Spleen (tissue), 7 donors: ENCODE results near the gene MINDY4.

Source experiments
- POLR2A ChIP-seq, 3 donors: fragments of 450-650 bp; IDR thresholded peaks; one replicate each; pipeline ENCODE4 v1.5.1; 2017; ENCODE audit warnings: antibody characterized with exemption in 3 of 3, mild to moderate bottlenecking in 1 of 3
- POLR2AphosphoS5 ChIP-seq, 3 donors: sonication (generic); formaldehyde crosslinking; IDR thresholded peaks; one replicate each; pipeline ENCODE4 v1.5.1; 2017; ENCODE audit warnings: antibody characterized with exemption in 3 of 3
- TF ChIP-seq, protein P1 (sequence below), 11 experiments: fragments of 200-600 bp in 7 of 11; fragments of 450-650 bp in 4 of 11; sonication (generic) in 4 of 11; IDR thresholded peaks in 8 of 11; conservative IDR thresholded peaks in 3 of 11; 1 replicate in 7 of 11; 2 replicates in 4 of 11; pipeline versions ENCODE4 v1.4.0 to v1.8.0; 2016 to 2021; ENCODE audit warnings: antibody characterized with exemption in 11 of 11, inconsistent platforms in 4 of 11, mild to moderate bottlenecking in 1 of 11
- donor health status: DM: no; HTN: no; CAD: no; lungs with moderate emphysema.
- donor health status: DM: no; HTN: no; CAD: no.
- donor health status: DM: no; HTN: no; CAD: no.

DNA sequence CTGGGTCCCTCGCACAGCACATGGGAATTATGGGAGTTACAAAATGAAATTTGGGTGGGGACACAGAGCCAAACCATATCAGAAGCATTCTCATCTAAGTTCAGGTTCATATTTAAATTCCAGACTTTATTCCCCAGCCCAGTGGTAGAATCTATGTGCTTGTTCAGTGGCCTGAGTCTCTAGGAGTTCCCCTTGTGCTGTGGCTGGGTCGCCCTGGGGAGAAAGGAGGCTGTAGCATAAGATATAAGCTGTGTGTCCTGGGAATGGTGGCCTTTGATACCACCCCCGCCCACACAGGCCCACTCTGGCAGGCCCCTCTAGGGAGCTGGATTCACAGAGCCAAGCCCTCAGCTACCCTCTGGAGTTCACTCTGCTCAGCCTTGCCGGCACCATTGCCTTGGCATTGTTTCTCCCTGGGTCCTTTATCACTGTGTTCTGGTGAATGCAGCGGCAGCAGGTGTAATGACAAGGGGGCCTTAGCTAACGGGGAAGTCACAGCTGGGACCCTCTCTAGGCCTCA is 64.2 kb downstream of the MINDY4 start:
- TF ChIP-seq, protein P1, sequence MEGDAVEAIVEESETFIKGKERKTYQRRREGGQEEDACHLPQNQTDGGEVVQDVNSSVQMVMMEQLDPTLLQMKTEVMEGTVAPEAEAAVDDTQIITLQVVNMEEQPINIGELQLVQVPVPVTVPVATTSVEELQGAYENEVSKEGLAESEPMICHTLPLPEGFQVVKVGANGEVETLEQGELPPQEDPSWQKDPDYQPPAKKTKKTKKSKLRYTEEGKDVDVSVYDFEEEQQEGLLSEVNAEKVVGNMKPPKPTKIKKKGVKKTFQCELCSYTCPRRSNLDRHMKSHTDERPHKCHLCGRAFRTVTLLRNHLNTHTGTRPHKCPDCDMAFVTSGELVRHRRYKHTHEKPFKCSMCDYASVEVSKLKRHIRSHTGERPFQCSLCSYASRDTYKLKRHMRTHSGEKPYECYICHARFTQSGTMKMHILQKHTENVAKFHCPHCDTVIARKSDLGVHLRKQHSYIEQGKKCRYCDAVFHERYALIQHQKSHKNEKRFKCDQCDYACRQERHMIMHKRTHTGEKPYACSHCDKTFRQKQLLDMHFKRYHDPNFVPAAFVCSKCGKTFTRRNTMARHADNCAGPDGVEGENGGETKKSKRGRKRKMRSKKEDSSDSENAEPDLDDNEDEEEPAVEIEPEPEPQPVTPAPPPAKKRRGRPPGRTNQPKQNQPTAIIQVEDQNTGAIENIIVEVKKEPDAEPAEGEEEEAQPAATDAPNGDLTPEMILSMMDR (IDR thresholded peaks at IDR 0.05 in 8 of 11, conservative IDR thresholded peaks at IDR 0.05 in 3 of 11), result no peak
- TF ChIP-seq POLR2AphosphoS5 (IDR thresholded peaks at IDR 0.05) (no peak), POLR2A (IDR thresholded peaks at IDR 0.05) (no peak)
